WTC11 (cell line): ENCODE results near the gene SLC22A7. TPM values are rescaled to one million over a fixed set of nuclear protein-coding genes. Genes with fewer than 3 reads are reported as not detected.

Experiments used
- ATAC-seq: fragments of 200-7000 bp; cut with Tn5 transposase; 2 replicates; pipeline ENCODE4 v1.10.0; 2021; ENCODE audit warnings: mild to moderate bottlenecking, moderate library complexity
- CTCF ChIA-PET: fragments of 300-600 bp; sonication (Branson Sonifier 250); formaldehyde crosslinking; loops from one replicate; lab custom pipeline; 2021; ENCODE audit warnings: antibody characterized with exemption; lab: Charles Lee
- POLR2A ChIA-PET: fragments of 350-600 bp; sonication (Branson Sonifier 250); formaldehyde crosslinking; loops from one replicate; lab custom pipeline; 2021; ENCODE audit warnings: antibody characterized with exemption; lab: Charles Lee
- DNase-seq: peaks from one replicate; pipeline ENCODE4 v3.0.0; 2021; ENCODE audit warnings: low spot score
- H3K27ac Mint-ChIP-seq: 2 replicates; pipeline ENCODE4 v1.8.0; 2021; ENCODE audit warnings: mixed read lengths
- H3K27me3 Mint-ChIP-seq: 2 replicates; pipeline ENCODE4 v1.8.0; 2021; ENCODE audit warnings: low read depth, mild to moderate bottlenecking, moderate library complexity, mixed read lengths
- H3K36me3 Mint-ChIP-seq: 2 replicates; pipeline ENCODE4 v1.8.0; 2021; ENCODE audit warnings: mixed read lengths
- H3K4me1 Mint-ChIP-seq: 2 replicates; pipeline ENCODE4 v1.8.0; 2022; ENCODE audit warnings: mixed read lengths
- H3K4me3 Mint-ChIP-seq: 2 replicates; pipeline ENCODE4 v1.8.0; 2021; ENCODE audit warnings: mild to moderate bottlenecking, moderate library complexity, mixed read lengths
- H3K9me3 Mint-ChIP-seq: 2 replicates; pipeline ENCODE4 v1.8.0; 2021; ENCODE audit warnings: mixed read lengths
- CBFB ChIP-seq: sonication (generic); formaldehyde crosslinking; IDR thresholded peaks from 2 replicates; pipeline ENCODE4 v1.8.1; 2022; ENCODE audit warnings: mild to moderate bottlenecking, low read depth, missing genetic modification reagents
- CREB1 ChIP-seq: sonication (generic); formaldehyde crosslinking; IDR thresholded peaks from 2 replicates; pipeline ENCODE4 v1.8.0; 2023; ENCODE audit warnings: mild to moderate bottlenecking, missing genetic modification reagents
- CREM ChIP-seq: sonication (generic); formaldehyde crosslinking; IDR thresholded peaks from 2 replicates; pipeline ENCODE4 v1.8.1; 2022; ENCODE audit warnings: mild to moderate bottlenecking, missing genetic modification reagents, moderate library complexity
- GABPB1 ChIP-seq: sonication (generic); formaldehyde crosslinking; IDR thresholded peaks from 2 replicates; pipeline ENCODE4 v1.8.1; 2023; ENCODE audit warnings: mild to moderate bottlenecking, missing genetic modification reagents
- JUN ChIP-seq: sonication (generic); formaldehyde crosslinking; IDR thresholded peaks from 2 replicates; pipeline ENCODE4 v1.8.0; 2023; ENCODE audit warnings: mild to moderate bottlenecking, missing genetic modification reagents
- MXD4 ChIP-seq: fragments of 250-450 bp; sonication (Bioruptor Pico); IDR thresholded peaks from 2 replicates; pipeline ENCODE4 v1.8.0; 2021; ENCODE audit warnings: mild to moderate bottlenecking, moderate library complexity, borderline replicate concordance
- NR1H2 ChIP-seq: sonication (generic); formaldehyde crosslinking; IDR thresholded peaks from 2 replicates; pipeline ENCODE4 v1.9.0; 2021; ENCODE audit warnings: mild to moderate bottlenecking, moderate library complexity, missing genetic modification reagents
- OVOL2 ChIP-seq: fragments of 250-450 bp; sonication (Bioruptor Pico); IDR thresholded peaks from 2 replicates; pipeline ENCODE4 v1.9.0; 2021; ENCODE audit warnings: mild to moderate bottlenecking, borderline replicate concordance
- SMAD3 ChIP-seq: sonication (generic); formaldehyde crosslinking; IDR thresholded peaks from 2 replicates; pipeline ENCODE4 v1.8.0; 2022; ENCODE audit warnings: missing genetic modification reagents, mild to moderate bottlenecking, borderline replicate concordance
- ZNF232 ChIP-seq: sonication (generic); formaldehyde crosslinking; IDR thresholded peaks from 2 replicates; pipeline ENCODE4 v1.8.0; 2022; ENCODE audit warnings: mild to moderate bottlenecking, missing genetic modification reagents
- ZNF416 ChIP-seq: fragments of 250-450 bp; sonication (Bioruptor Pico); IDR thresholded peaks from 2 replicates; pipeline ENCODE4 v1.9.0; 2021; ENCODE audit warnings: mild to moderate bottlenecking, inconsistent platforms
- ZNF423 ChIP-seq: fragments of 250-450 bp; sonication (Bioruptor Pico); IDR thresholded peaks from 2 replicates; pipeline ENCODE4 v2.1.2; 2022; ENCODE audit warnings: mild to moderate bottlenecking, moderate library complexity
- total RNA-seq: library from RNA; stranded (reverse); gene quantifications from 3 replicates; pipeline ENCODE4 v1.2.3, GENCODE V29; 2021
- TF ChIP-seq, protein P1 (sequence below): sonication (generic); formaldehyde crosslinking; IDR thresholded peaks from 2 replicates; pipeline ENCODE4 v1.8.1; 2022; ENCODE audit warnings: low read depth, mild to moderate bottlenecking, moderate library complexity, missing genetic modification reagents, borderline replicate concordance
- TF ChIP-seq, protein P2 (sequence below): sonication (generic); formaldehyde crosslinking; IDR thresholded peaks from 2 replicates; pipeline ENCODE4 v1.8.0; 2022; ENCODE audit warnings: mild to moderate bottlenecking, missing genetic modification reagents
- TF ChIP-seq, protein P3 (sequence below): fragments of 250-450 bp; sonication (Bioruptor Pico); IDR thresholded peaks from 2 replicates; pipeline ENCODE4 v1.9.0; 2021; ENCODE audit warnings: mild to moderate bottlenecking
- TF ChIP-seq, protein P4 (sequence below): sonication (generic); formaldehyde crosslinking; IDR thresholded peaks from 2 replicates; pipeline ENCODE4 v1.8.1; 2023; ENCODE audit warnings: mild to moderate bottlenecking, missing genetic modification reagents
- TF ChIP-seq, protein P5 (sequence below): fragments of 250-450 bp; sonication (Bioruptor Pico); IDR thresholded peaks from 2 replicates; pipeline ENCODE4 v1.9.0; 2021; ENCODE audit warnings: mild to moderate bottlenecking, borderline replicate concordance
- TF ChIP-seq, protein P6 (sequence below): fragments of 200-600 bp; IDR thresholded peaks from 2 replicates; pipeline ENCODE4 v1.8.0; 2022; ENCODE audit warnings: antibody characterized with exemption

Gene SLC22A7
- total RNA-seq, 1 experiment from 2014 or later = not detected

DNA sequence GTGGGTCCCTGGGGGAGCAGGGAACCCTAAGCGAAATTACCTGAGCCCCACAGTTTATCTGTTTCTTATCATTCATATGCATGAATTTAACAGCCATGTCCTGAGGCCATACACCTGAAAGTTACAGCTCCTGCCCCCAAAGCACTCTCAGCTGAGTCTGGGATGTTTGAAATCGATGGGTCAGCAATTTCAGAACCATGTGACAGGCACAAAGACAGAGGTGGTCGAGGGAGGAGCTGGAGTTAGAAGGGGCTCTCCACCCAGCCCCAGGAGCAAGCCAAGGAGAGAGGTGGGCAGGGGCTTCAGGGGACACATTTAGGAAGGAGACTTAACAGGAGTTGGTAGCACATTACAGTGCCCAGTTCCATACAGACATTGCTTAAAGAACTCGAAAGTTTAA is 39.9 kb upstream of the SLC22A7 start:
- Mint-ChIP-seq H3K27me3 (no peaks in the 10 kb centered on the region), H3K9me3 (no peaks in the 10 kb centered on the region), H3K4me3 (no peak overlapping the region), H3K4me1 (peaks cover 17% of the 10 kb centered on the region), H3K36me3 (no peaks in the 10 kb centered on the region), H3K27ac (no peak overlapping the region; the same call in 1 of the 2 replicates)
- ATAC-seq (no peak), DNase-seq (no peak)
- TF ChIP-seq JUN (CRISPR knock-in tag) (no peak), CREB1 (no peak), GABPB1 (no peak), ZNF232 (CRISPR knock-in tag) (no peak), NR1H2 (CRISPR knock-in tag) (no peak), CREM (CRISPR knock-in tag) (no peak), CBFB (CRISPR knock-in tag) (no peak), MXD4 (CRISPR knock-in tag) (no peak), SMAD3 (CRISPR knock-in tag) (no peak), ZNF416 (CRISPR knock-in tag) (no peak), OVOL2 (CRISPR knock-in tag) (no peak), ZNF423 (CRISPR knock-in tag) (no peak)
- TF ChIP-seq, protein P1, sequence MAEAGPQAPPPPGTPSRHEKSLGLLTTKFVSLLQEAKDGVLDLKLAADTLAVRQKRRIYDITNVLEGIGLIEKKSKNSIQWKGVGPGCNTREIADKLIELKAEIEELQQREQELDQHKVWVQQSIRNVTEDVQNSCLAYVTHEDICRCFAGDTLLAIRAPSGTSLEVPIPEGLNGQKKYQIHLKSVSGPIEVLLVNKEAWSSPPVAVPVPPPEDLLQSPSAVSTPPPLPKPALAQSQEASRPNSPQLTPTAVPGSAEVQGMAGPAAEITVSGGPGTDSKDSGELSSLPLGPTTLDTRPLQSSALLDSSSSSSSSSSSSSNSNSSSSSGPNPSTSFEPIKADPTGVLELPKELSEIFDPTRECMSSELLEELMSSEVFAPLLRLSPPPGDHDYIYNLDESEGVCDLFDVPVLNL (CRISPR knock-in tag) = no peak
- TF ChIP-seq, protein P2, sequence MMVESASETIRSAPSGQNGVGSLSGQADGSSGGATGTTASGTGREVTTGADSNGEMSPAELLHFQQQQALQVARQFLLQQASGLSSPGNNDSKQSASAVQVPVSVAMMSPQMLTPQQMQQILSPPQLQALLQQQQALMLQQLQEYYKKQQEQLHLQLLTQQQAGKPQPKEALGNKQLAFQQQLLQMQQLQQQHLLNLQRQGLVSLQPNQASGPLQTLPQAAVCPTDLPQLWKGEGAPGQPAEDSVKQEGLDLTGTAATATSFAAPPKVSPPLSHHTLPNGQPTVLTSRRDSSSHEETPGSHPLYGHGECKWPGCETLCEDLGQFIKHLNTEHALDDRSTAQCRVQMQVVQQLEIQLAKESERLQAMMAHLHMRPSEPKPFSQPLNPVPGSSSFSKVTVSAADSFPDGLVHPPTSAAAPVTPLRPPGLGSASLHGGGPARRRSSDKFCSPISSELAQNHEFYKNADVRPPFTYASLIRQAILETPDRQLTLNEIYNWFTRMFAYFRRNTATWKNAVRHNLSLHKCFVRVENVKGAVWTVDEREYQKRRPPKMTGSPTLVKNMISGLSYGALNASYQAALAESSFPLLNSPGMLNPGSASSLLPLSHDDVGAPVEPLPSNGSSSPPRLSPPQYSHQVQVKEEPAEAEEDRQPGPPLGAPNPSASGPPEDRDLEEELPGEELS = no peak
- TF ChIP-seq, protein P3, sequence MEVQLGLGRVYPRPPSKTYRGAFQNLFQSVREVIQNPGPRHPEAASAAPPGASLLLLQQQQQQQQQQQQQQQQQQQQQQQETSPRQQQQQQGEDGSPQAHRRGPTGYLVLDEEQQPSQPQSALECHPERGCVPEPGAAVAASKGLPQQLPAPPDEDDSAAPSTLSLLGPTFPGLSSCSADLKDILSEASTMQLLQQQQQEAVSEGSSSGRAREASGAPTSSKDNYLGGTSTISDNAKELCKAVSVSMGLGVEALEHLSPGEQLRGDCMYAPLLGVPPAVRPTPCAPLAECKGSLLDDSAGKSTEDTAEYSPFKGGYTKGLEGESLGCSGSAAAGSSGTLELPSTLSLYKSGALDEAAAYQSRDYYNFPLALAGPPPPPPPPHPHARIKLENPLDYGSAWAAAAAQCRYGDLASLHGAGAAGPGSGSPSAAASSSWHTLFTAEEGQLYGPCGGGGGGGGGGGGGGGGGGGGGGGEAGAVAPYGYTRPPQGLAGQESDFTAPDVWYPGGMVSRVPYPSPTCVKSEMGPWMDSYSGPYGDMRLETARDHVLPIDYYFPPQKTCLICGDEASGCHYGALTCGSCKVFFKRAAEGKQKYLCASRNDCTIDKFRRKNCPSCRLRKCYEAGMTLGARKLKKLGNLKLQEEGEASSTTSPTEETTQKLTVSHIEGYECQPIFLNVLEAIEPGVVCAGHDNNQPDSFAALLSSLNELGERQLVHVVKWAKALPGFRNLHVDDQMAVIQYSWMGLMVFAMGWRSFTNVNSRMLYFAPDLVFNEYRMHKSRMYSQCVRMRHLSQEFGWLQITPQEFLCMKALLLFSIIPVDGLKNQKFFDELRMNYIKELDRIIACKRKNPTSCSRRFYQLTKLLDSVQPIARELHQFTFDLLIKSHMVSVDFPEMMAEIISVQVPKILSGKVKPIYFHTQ = no peak
- TF ChIP-seq, protein P4, sequence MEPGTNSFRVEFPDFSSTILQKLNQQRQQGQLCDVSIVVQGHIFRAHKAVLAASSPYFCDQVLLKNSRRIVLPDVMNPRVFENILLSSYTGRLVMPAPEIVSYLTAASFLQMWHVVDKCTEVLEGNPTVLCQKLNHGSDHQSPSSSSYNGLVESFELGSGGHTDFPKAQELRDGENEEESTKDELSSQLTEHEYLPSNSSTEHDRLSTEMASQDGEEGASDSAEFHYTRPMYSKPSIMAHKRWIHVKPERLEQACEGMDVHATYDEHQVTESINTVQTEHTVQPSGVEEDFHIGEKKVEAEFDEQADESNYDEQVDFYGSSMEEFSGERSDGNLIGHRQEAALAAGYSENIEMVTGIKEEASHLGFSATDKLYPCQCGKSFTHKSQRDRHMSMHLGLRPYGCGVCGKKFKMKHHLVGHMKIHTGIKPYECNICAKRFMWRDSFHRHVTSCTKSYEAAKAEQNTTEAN (CRISPR knock-in tag) = no peak
- TF ChIP-seq, protein P5, sequence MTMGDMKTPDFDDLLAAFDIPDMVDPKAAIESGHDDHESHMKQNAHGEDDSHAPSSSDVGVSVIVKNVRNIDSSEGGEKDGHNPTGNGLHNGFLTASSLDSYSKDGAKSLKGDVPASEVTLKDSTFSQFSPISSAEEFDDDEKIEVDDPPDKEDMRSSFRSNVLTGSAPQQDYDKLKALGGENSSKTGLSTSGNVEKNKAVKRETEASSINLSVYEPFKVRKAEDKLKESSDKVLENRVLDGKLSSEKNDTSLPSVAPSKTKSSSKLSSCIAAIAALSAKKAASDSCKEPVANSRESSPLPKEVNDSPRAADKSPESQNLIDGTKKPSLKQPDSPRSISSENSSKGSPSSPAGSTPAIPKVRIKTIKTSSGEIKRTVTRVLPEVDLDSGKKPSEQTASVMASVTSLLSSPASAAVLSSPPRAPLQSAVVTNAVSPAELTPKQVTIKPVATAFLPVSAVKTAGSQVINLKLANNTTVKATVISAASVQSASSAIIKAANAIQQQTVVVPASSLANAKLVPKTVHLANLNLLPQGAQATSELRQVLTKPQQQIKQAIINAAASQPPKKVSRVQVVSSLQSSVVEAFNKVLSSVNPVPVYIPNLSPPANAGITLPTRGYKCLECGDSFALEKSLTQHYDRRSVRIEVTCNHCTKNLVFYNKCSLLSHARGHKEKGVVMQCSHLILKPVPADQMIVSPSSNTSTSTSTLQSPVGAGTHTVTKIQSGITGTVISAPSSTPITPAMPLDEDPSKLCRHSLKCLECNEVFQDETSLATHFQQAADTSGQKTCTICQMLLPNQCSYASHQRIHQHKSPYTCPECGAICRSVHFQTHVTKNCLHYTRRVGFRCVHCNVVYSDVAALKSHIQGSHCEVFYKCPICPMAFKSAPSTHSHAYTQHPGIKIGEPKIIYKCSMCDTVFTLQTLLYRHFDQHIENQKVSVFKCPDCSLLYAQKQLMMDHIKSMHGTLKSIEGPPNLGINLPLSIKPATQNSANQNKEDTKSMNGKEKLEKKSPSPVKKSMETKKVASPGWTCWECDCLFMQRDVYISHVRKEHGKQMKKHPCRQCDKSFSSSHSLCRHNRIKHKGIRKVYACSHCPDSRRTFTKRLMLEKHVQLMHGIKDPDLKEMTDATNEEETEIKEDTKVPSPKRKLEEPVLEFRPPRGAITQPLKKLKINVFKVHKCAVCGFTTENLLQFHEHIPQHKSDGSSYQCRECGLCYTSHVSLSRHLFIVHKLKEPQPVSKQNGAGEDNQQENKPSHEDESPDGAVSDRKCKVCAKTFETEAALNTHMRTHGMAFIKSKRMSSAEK (CRISPR knock-in tag) = no peak
- TF ChIP-seq, protein P6, sequence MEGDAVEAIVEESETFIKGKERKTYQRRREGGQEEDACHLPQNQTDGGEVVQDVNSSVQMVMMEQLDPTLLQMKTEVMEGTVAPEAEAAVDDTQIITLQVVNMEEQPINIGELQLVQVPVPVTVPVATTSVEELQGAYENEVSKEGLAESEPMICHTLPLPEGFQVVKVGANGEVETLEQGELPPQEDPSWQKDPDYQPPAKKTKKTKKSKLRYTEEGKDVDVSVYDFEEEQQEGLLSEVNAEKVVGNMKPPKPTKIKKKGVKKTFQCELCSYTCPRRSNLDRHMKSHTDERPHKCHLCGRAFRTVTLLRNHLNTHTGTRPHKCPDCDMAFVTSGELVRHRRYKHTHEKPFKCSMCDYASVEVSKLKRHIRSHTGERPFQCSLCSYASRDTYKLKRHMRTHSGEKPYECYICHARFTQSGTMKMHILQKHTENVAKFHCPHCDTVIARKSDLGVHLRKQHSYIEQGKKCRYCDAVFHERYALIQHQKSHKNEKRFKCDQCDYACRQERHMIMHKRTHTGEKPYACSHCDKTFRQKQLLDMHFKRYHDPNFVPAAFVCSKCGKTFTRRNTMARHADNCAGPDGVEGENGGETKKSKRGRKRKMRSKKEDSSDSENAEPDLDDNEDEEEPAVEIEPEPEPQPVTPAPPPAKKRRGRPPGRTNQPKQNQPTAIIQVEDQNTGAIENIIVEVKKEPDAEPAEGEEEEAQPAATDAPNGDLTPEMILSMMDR = no peak
- ChIA-PET CTCF (no interaction called here), POLR2A (interaction anchor here (0.5 to 1.1 kb wide), 2 partner anchors 158 to 199 kb away, joined by 3 read pairs; partner anchors contain the start of genes KLC4 and MRPL2)
